GM13976 (cell line): Measurements from ENCODE around the gene ROR2.

Experiments
- DNase-seq: peaks from one replicate; pipeline ENCODE4 v3.0.0; 2012; ENCODE audit warnings: low spot score
- in situ Hi-C: fragments of 300-500 bp; cut with MboI; formaldehyde crosslinking; loops from one replicate; pipeline ENCODE4 v1.12.0; 2022; ENCODE audit warnings: low sequenced_read_pairs, mixed read lengths, inconsistent platforms; ENCODE audit not compliant: unreplicated experiment
- TF ChIP-seq, protein P1 (sequence below): IDR thresholded peaks from 2 replicates; pipeline ENCODE4 v1.5.1; 2012; ENCODE audit warnings: borderline replicate concordance, mild to moderate bottlenecking; ENCODE audit not compliant: insufficient read depth; ENCODE audit errors: extremely low read depth, missing control alignments, control extremely low read depth

The ROR2 gene

DNA sequence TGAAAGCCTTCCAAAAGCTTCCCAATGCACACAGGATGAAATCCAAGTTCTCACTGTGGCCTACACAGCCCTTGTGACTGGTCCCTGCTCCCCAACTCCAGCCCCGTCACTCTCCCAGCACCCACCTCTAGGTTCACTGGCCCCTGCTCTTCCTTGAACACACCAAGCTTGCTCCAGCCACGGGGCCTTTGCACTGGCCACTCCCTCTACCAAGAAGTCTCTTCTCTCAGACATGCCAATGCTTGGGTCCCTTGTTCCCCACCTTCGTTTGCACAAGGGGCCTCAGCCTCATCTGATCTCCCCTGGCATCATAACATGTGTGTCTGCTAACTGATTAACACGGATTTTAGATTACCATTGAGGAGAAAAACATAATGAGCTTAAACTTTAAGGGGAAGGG, 56.0 kb downstream of the ROR2 start:
- in situ Hi-C loops = no loop called here
- DNase-seq = no peak
- TF ChIP-seq, protein P1, sequence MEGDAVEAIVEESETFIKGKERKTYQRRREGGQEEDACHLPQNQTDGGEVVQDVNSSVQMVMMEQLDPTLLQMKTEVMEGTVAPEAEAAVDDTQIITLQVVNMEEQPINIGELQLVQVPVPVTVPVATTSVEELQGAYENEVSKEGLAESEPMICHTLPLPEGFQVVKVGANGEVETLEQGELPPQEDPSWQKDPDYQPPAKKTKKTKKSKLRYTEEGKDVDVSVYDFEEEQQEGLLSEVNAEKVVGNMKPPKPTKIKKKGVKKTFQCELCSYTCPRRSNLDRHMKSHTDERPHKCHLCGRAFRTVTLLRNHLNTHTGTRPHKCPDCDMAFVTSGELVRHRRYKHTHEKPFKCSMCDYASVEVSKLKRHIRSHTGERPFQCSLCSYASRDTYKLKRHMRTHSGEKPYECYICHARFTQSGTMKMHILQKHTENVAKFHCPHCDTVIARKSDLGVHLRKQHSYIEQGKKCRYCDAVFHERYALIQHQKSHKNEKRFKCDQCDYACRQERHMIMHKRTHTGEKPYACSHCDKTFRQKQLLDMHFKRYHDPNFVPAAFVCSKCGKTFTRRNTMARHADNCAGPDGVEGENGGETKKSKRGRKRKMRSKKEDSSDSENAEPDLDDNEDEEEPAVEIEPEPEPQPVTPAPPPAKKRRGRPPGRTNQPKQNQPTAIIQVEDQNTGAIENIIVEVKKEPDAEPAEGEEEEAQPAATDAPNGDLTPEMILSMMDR = no peak

DNA sequence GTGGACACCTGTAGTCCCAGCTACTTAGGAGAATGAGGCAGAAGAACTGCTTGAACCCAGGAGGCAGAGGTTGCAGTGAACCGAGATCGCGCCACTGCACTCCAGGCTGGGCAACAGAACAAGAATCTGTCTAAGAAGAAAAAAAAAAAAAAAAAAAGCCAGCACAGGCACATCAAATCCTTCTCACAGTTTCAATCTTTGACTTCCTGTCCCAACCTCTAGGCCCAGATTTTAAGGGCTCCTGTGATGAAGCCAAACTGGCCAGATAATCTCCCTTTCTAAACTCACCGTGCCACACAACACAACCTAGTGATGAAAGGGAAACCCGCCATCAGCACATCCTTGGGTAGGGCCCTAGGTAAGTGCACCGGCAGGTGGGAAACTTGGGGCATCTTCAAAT, 58.1 kb downstream of the ROR2 start:
- in situ Hi-C loops = no loop called here
- no peak for DNase-seq
- TF ChIP-seq, protein P1 = no peak

DNA sequence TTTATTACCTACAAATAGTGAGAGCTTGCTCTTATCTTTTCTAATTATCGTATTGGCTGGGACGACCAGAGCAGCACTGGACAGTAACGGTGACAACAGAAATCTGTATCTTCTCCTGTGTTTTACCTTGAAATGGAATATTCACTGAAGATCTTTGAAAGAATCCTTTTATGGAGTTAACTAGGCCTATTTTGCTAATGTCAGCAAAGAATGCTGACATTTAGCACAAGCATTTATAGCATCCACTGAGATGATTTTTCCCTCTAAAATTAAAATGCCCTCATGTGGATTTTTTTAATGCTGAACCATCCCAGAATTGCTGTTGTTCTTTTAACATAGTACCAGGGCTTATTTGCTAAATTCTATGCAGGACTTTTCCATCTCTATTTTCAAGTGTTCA, 59.4 kb downstream of the ROR2 start:
- TF ChIP-seq, protein P1 = no peak
- DNase-seq = no peak
- in situ Hi-C loops = no loop called here

DNA sequence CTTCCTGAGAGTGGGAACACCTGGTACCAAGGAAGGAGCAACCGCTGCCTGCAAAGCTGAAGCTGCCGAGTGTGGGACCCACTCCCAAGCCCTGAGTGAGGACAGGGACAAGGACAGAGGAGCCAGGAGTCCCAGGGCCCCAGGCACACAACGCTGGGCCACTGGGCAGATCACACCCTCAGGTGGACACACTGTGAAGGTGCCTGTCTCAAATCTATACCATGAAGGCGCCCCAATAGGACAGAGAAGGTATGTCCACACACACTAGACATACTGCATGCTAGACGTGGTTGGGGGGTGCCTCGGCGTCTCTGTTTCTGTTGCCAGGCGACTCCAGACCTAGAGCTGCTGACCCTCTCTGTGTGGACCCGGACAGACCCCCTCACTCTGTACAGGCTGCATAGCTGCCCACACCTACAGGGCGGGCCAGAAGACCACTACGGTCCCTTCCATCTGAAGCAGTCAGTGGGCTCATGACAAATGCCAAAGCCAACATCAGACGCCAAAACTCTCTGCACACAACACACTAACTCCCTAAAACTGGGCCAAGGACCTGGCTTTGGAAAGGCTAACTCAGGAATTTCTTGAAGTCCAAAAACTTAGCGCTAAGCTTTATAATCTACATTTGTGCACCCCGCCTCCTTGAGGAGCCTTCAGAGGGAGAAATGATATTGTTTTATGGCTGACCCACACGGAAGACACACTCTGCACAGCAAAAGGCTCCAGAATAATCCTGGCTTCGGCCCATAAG, 60.7 kb downstream of the ROR2 start:
- TF ChIP-seq, protein P1 = no peak
- DNase-seq = no peak
- in situ Hi-C loops = no loop called here

DNA sequence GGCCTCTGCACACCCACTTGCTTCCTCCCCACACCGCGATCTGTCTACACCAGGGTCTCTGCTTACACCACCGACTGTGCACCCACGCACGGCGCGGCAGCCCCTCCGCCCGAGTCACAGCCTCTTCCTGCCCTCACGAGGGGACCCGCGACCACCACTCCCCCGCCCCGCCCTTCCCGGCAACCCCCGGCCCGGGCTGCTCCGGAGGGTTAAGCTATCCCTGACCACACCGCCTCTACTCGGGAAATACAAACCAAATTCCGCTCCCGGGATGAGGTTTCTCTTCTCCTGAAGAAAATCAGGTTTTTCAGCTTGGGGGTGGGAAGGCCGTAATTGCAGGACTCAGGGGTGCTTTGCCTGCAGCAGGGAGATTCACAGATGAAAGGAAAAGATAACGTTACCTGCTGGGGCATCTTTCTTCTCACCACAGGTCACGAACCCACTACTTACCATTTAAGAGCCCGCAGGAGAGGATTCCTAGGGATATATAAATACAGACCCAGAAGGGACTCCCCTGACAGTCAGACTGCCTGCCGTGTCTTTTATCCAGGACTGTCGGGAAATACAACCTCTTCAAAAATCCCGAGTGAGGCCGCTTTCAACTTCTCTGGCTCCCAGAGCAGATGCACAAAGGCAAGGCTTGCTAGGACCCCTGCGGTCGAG, 63.5 kb downstream of the ROR2 start:
- TF ChIP-seq, protein P1 = no peak
- no peak for DNase-seq
- in situ Hi-C loops = no loop called here

DNA sequence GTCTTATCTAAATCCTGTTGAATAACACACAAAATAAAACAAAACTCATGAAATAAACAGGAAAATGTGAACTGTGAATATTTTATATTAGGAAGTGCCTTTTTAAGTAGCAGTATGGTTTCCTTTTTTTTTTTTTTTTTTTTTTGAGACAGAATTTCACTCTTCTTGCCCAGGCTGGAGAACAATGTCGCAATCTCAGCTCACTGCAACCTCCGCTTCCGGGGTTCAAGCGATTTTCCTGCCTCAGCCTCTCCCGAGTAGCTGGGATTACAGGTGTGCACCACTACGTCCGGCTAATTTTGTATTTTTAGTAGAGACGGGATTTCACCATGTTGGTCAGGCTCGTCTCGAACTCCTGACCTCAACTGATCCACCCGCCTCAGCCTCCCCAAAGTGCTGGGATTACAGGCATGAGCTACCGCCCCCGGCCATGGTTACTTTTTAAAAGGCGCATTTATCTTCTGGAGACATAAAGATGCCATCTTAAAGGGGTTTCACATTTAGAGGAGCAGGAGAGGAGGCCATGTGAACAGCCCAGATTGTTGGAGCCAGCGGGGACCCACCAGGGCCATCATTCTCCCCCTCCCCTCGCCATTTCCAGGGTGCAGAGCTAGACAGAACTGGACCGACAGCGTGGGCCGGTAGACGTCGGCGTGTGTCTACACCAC, 64.1 kb downstream of the ROR2 start:
- no peak for DNase-seq
- in situ Hi-C loops = no loop called here
- TF ChIP-seq, protein P1 = no peak
